Glomerular endothelial cell (primary cell): ENCODE results near the gene SLC44A1. TPM values are rescaled to one million over a fixed set of nuclear protein-coding genes. Genes with fewer than 3 reads are reported as not detected.

ENCODE experiments used
- DNase-seq: peaks from one replicate; pipeline ENCODE4 v3.0.0-alpha.2; 2011; ENCODE audit warnings: low read depth, low spot score; ENCODE audit errors: extremely low read depth
- total RNA-seq: library from RNA; depleted of rRNA; stranded (reverse); fragments of >200 nt; gene quantifications from 2 replicates; pipeline ENCODE4 v1.2.3, GENCODE V29; 2015

SLC44A1 gene
- total RNA-seq, 1 donor from 2014 or later = 20.3 TPM

GRCh38 chr9:105297442-105298075, 53.1 kb downstream of the SLC44A1 start:
- no peak for DNase-seq

- DNase-seq = peak; percentile 97
Observed at GRCh38 chr9:105299190-105299854, 54.9 kb downstream of the SLC44A1 start.

- no peak for DNase-seq
Observed at GRCh38 chr9:105302728-105303127, 58.3 kb downstream of the SLC44A1 start.

GRCh38 chr9:105305856-105306255, 61.4 kb downstream of the SLC44A1 start:
- no peak for DNase-seq

- no peak for DNase-seq
Observed at GRCh38 chr9:105306351-105307140, 62.1 kb downstream of the SLC44A1 start.

GRCh38 chr9:105307591-105308130, 63.2 kb downstream of the SLC44A1 start:
- no peak for DNase-seq

- no peak for DNase-seq
Observed at GRCh38 chr9:105308461-105309341, 64.2 kb downstream of the SLC44A1 start.

GRCh38 chr9:105309531-105309931, 65.1 kb downstream of the SLC44A1 start:
- no peak for DNase-seq

- no peak for DNase-seq
Observed at GRCh38 chr9:105311306-105311705, 66.9 kb downstream of the SLC44A1 start.

- no peak for DNase-seq
Observed at GRCh38 chr9:105313238-105313637, 68.8 kb downstream of the SLC44A1 start.

- DNase-seq = no peak
Observed at GRCh38 chr9:105316703-105317102, 72.3 kb downstream of the SLC44A1 start.

- DNase-seq = no peak
Observed at GRCh38 chr9:105318729-105319191, 74.3 kb downstream of the SLC44A1 start.

GRCh38 chr9:105319202-105319813, 74.9 kb downstream of the SLC44A1 start:
- no peak for DNase-seq

- DNase-seq = no peak
Observed at GRCh38 chr9:105320568-105320967, 76.1 kb downstream of the SLC44A1 start.

GRCh38 chr9:105328296-105328695, 83.8 kb downstream of the SLC44A1 start:
- no peak for DNase-seq

- no peak for DNase-seq
Observed at GRCh38 chr9:105328872-105329718, 84.6 kb downstream of the SLC44A1 start.

- DNase-seq = no peak
Observed at GRCh38 chr9:105329719-105330062, 85.2 kb downstream of the SLC44A1 start.

- no peak for DNase-seq
Observed at GRCh38 chr9:105330201-105330600, 85.8 kb downstream of the SLC44A1 start.

GRCh38 chr9:105330755-105331154, 86.3 kb downstream of the SLC44A1 start:
- DNase-seq = no peak
